IPS DF 6.9 (cell line): ENCODE measurements around the gene MCF2L2.
"Not testable (repeated sequence)": the region's sequence is repeated elsewhere in the genome, so short reads cannot be mapped to it uniquely, and the experiment has no call there.

Source experiments
- DNase-seq: peaks from one replicate; pipeline ENCODE4 v3.0.0-alpha.2; 2013; ENCODE audit warnings: low read depth, low spot score
- H3K27ac ChIP-seq: one replicate; pipeline ENCODE4 v1.5.1; 2013; ENCODE audit warnings: low read length, control low read depth
- H3K27me3 ChIP-seq: 2 replicates; pipeline ENCODE4 v1.6.1; 2013; ENCODE audit warnings: mild to moderate bottlenecking, low read length; ENCODE audit not compliant: control insufficient read depth, insufficient read depth
- H3K36me3 ChIP-seq: 2 replicates; pipeline ENCODE4 v1.6.1; 2013; ENCODE audit warnings: low read length; ENCODE audit not compliant: control insufficient read depth, insufficient read depth
- H3K4me1 ChIP-seq: 2 replicates; pipeline ENCODE4 v1.6.1; 2013; ENCODE audit warnings: low read length; ENCODE audit not compliant: control insufficient read depth, insufficient read depth
- H3K4me3 ChIP-seq: 2 replicates; pipeline ENCODE4 v1.5.1; 2013; ENCODE audit warnings: mild to moderate bottlenecking, low read length
- H3K9me3 ChIP-seq: 2 replicates; pipeline ENCODE4 v1.6.1; 2013; ENCODE audit warnings: low read length, inconsistent platforms; ENCODE audit not compliant: control insufficient read depth, insufficient read depth
- WGBS: extraction: QIAGEN DNeasy Blood & Tissue Kit; methylation state at CpG from one replicate; pipeline ENCODE4 v1.1.7; 2013; ENCODE audit warnings: mixed read lengths, missing lambda C conversion rate; ENCODE audit not compliant: insufficient read length, insufficient coverage; 5-methylcytosine and 5-hydroxymethylcytosine counted together

MCF2L2 gene

GRCh38 chr3:183371600-183371968, 56.8 kb downstream of the MCF2L2 start:
- WGBS, result no CpG with 5 or more reads among the region's 5 CpGs
- not testable (repeated sequence) for H3K27me3 ChIP-seq, DNase-seq, H3K36me3 ChIP-seq, H3K4me3 ChIP-seq, H3K9me3 ChIP-seq, H3K27ac ChIP-seq, H3K4me1 ChIP-seq

GRCh38 chr3:183370391-183370790, 58.0 kb downstream of the MCF2L2 start:
- WGBS, result no CpG with 5 or more reads among the region's 4 CpGs
- no peaks in the 10 kb centered on the region for H3K36me3 ChIP-seq
- H3K9me3 ChIP-seq, result no peaks in the 10 kb centered on the region
- H3K27me3 ChIP-seq, result no peaks in the 10 kb centered on the region
- no peak overlapping the region for H3K27ac ChIP-seq
- no peaks in the 10 kb centered on the region for H3K4me1 ChIP-seq
- no peak for DNase-seq
- H3K4me3 ChIP-seq, result no peak overlapping the region

- Histone ChIP-seq H3K4me1 (no peaks in the 10 kb centered on the region), H3K36me3 (no peaks in the 10 kb centered on the region), H3K27ac (no peak overlapping the region), H3K4me3 (no peak overlapping the region), H3K9me3 (no peaks in the 10 kb centered on the region), H3K27me3 (no peaks in the 10 kb centered on the region)
- WGBS, result 100% methylated on average over 1 of the region's 2 CpGs
- no peak for DNase-seq
These were observed 58.8 kb downstream of the MCF2L2 start for GRCh38 chr3:183369627-183370026.

DNA sequence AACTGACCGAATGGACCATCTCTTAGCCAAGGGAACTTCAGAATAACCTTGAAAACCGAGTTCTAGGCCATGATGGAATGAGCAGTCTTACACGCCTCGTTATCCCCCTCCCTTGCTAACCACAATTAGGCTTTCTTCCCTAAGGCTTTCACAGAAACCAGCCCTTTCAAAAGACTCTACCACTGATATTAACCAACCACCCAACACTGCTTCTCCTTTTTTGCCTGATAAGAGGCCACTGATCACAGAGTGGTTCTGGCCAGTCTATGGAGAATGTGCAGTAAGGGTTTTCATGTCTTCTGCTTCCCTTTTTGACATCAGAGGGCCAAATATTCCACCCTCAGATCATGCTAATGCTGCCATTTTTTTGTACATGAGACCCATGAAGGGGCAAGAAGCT, 59.3 kb downstream of the MCF2L2 start:
- H3K27me3 ChIP-seq, result no peaks in the 10 kb centered on the region
- no CpG with 5 or more reads among the region's 4 CpGs for WGBS
- no peak overlapping the region for H3K27ac ChIP-seq

DNA sequence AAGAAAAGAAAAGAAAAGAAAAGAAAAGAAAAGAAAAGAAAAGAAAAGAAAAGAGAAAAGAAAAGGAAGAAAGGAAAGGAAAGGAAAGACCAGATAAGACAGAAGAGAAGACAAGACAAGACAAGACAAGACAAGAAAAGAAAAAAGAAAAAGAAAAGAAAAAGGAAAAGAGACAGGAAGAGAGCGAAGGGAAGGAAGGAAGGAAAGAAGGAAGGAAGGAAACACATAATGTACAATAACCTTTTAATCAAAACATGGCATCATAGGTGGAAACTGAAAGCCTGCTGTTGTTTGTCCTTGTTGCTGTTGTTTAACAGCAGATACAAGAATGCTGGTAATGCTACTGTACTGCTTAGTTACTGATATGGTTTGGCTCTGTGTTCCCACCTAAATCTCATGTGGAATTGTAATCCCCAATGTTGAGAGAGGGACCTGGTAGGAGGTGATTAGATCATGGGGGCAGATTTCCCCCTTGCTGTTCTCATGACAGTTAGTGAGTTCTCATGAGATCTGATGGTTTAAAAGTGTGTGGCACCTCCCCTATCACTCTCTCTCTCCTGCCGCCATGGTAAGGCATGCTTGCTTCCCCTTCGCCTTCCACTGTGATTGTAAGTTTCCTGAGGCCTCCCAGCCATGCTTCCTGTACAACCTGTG, 67.3 kb downstream of the MCF2L2 start:
- no peak for DNase-seq
- H3K4me1 ChIP-seq, result no peaks in the 10 kb centered on the region
- H3K36me3 ChIP-seq, result no peaks in the 10 kb centered on the region
- H3K9me3 ChIP-seq, result no peaks in the 10 kb centered on the region
- H3K27me3 ChIP-seq, result no peaks in the 10 kb centered on the region
- WGBS, result no CpG with 5 or more reads among the region's 3 CpGs
- H3K4me3 ChIP-seq, result no peak overlapping the region
- H3K27ac ChIP-seq, result no peak overlapping the region

More for the DNA sequence above, 59.3 kb downstream of the MCF2L2 start:
- Histone ChIP-seq H3K4me3 (no peak overlapping the region), H3K9me3 (no peaks in the 10 kb centered on the region), H3K36me3 (no peaks in the 10 kb centered on the region), H3K4me1 (no peaks in the 10 kb centered on the region)
- no peak for DNase-seq

- Histone ChIP-seq H3K9me3 (no peaks in the 10 kb centered on the region), H3K36me3 (no peaks in the 10 kb centered on the region), H3K27ac (no peak overlapping the region), H3K27me3 (no peaks in the 10 kb centered on the region), H3K4me1 (no peaks in the 10 kb centered on the region), H3K4me3 (no peak overlapping the region)
- WGBS, result no CpG with 5 or more reads among the region's 2 CpGs
- no peak for DNase-seq
These were observed 69.4 kb downstream of the MCF2L2 start for GRCh38 chr3:183359036-183359435.

- no peak for DNase-seq
- Histone ChIP-seq H3K9me3 (no peaks in the 10 kb centered on the region), H3K4me3 (no peak overlapping the region), H3K27ac (no peak overlapping the region), H3K36me3 (no peaks in the 10 kb centered on the region), H3K27me3 (no peaks in the 10 kb centered on the region), H3K4me1 (no peaks in the 10 kb centered on the region)
- no CpG with 5 or more reads among the region's 8 CpGs for WGBS
These were observed 70.8 kb downstream of the MCF2L2 start for GRCh38 chr3:183357564-183358079.

DNA sequence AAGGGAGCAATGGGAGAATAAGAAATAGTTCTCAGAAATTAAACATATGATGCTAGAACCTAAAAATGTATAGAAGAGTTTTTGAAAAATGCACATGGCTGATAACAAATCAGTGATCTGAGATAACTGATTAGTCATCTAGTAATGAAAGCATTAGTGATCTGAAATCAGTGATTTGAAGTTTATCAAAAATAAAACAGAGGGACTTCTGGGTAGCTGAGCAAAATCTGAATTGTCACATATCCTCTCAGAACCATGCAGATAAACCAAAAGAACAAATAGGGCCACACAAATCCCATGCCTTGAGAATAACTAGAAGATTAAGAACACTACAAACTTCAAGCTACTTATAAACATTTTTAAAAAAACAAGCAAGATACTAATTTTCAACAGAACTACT, 71.5 kb downstream of the MCF2L2 start:
- Histone ChIP-seq H3K4me1 (no peaks in the 10 kb centered on the region), H3K36me3 (no peaks in the 10 kb centered on the region), H3K27ac (no peak overlapping the region), H3K27me3 (no peaks in the 10 kb centered on the region), H3K9me3 (no peaks in the 10 kb centered on the region), H3K4me3 (no peak overlapping the region)
- DNase-seq, result no peak

DNA sequence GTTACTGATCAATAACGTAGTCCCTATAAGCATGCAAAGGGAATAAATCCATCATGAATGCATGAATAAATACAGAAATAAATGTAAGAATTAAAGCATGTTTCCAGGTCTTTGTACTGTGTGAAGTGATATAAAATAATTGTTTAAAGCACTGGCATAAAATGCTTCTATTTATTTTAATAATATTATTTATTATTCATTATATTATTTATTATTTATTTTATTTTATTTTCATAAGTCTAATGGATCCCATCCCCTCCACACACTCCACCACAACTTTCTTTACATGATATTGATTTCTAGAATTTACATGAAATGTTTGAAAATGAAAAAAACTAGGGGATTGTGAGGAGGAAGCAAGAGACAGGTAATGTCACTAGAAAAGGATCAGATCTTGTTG, 73.5 kb downstream of the MCF2L2 start:
- Histone ChIP-seq H3K27ac (no peak overlapping the region), H3K36me3 (no peaks in the 10 kb centered on the region), H3K4me1 (no peaks in the 10 kb centered on the region), H3K9me3 (no peaks in the 10 kb centered on the region), H3K27me3 (no peaks in the 10 kb centered on the region), H3K4me3 (no peak overlapping the region)
- no CpG with 5 or more reads among the region's 1 CpG for WGBS
- DNase-seq, result no peak

DNA sequence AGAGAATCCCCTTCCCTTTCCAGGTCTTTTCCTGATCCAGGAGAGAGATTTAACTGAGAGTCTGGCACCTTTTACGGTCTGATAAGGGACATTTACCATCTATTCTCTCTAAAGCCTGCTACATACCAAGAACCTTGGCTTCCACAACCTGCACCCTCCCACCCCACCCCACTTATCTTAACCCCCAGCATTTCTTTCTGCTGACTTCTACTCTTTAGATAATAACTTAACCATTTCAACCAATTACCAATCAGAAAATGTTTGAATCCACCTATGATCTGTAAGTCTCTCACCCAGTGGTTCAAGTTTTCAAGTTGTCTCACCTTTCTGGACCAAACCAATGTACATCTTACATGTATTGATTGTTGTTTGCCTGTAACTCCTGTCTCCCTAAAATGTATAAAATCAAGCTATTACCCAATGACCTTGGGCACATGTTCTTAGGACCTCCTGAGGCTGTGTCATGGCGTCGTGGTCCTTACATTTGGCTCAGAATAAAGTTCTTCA, 74.0 kb downstream of the MCF2L2 start:
- no peak for DNase-seq
- Histone ChIP-seq H3K9me3 (no peaks in the 10 kb centered on the region), H3K27me3 (no peaks in the 10 kb centered on the region), H3K36me3 (no peaks in the 10 kb centered on the region), H3K4me1 (no peaks in the 10 kb centered on the region), H3K27ac (no peak overlapping the region), H3K4me3 (no peak overlapping the region)
- WGBS, result no CpG with 5 or more reads among the region's 3 CpGs

GRCh38 chr3:183353421-183353820, 75.0 kb downstream of the MCF2L2 start:
- no peak for DNase-seq
- Histone ChIP-seq H3K27me3 (no peaks in the 10 kb centered on the region), H3K9me3 (no peaks in the 10 kb centered on the region), H3K4me1 (no peaks in the 10 kb centered on the region), H3K27ac (no peak overlapping the region), H3K36me3 (no peaks in the 10 kb centered on the region), H3K4me3 (no peak overlapping the region)
- no CpG with 5 or more reads among the region's 7 CpGs for whole genome bisulfite sequencing
